ENCODE results near the gene LUM.

LUM gene, protein sequence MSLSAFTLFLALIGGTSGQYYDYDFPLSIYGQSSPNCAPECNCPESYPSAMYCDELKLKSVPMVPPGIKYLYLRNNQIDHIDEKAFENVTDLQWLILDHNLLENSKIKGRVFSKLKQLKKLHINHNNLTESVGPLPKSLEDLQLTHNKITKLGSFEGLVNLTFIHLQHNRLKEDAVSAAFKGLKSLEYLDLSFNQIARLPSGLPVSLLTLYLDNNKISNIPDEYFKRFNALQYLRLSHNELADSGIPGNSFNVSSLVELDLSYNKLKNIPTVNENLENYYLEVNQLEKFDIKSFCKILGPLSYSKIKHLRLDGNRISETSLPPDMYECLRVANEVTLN

DNA sequence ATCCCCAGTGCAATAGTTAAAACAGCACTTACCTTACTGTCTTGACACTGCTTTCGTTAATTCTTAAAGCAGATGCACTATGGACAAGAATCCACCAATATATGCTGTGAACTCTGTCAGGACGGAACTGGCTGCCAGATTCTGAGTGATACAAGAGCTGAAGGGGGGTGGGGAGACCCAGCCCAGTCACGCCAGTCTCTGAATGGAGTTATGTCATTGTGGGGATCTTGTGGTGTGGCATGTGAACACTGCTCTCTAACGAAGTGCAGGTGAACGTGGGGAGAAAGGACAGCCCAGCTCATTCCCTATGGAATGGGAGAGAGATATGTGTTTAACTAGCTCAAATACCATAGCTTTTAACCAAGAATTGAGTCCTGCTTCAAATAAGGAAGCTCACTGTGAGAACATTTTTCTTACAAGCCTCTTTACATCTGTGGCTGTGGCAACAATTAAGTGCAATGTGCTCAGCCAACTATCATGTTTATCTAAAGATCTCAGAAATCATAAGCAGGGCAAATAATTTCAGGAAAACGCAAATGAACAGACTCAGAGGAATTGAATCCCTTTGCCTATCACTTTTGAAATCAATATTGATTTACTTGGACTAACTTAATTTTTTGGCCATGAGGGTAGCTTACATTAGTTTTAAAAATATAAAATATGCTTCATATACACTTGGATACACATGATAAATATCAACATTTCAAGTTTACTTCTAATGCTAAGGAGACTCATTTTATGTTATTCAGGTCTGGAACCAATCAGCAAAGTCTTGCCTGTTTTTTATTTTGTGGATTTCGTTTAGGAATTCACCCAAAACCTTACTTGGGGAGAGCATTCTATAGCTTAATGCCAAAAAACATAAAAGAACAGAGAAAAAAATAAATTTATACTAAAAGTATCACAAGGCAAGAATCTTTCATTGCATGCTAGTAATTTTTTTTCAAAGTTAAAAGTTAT, at the start of gene LUM:
Gene LUM, minus strand, starts transcription at position 129 of the 960 bp plus-strand sequence. CDS start 2,515 bp downstream, outside the sequence.
- DNase-seq: no peak

DNA sequence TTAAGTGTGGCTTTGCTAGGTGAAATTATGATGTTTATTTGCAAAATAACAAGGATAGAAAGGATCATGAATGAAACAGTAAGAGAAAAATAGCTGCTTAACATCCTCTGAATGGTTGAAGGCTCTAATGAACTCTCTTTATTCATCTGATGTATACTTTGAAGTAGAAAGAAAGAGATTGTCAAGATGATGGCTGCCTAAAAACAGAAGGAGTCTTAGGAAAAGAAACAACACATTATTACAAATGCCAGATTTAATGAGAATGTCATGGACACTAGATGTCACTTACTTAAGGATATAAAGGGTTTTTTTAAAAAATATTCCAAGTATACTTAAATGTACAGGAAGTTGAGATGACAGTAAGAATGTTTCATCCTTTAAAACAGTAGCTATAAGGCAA, 49.7 kb upstream of the LUM start:
- DNase-seq: no peak

GRCh38 chr12:91155990-91156389, 44.7 kb upstream of the LUM start:
- no peak for DNase-seq

DNA sequence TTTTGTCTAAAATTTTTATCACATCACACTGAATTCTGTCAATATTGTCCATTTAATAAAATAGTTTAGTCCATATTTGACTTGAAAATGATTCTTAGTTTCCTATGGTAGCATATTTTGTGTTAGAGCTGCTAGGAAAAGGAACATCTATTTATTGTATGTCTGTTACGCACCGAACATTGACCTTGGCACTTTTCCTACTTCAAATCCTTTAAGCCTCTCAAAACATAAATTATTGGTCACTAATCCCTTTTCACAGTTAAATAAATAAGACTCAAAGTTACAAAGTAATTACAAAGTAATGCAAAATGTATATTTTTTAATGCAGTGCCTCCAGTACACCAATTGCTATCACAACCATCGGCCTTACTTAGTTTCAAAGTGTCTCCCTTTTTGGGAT, 42.8 kb upstream of the LUM start:
- DNase-seq: no peak

DNA sequence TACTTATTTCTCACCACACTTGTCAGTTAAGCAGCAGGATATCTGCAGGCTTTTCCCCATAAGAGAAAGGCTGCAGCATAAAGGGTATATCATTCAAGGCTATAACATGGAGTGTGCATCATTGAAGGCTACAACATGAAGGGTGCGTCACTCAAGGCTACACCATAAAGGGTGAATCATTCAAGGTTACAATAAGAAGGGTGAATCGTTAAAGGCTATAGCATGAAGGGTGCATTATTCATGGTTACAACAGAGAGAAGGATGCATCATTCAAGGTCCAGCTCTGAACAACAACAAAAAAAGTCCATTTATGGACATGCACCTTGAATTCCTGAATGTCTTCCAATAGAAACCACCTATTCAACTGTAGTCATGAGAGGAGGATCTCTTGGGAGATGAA, 32.8 kb upstream of the LUM start:
- no peak for DNase-seq

DNA sequence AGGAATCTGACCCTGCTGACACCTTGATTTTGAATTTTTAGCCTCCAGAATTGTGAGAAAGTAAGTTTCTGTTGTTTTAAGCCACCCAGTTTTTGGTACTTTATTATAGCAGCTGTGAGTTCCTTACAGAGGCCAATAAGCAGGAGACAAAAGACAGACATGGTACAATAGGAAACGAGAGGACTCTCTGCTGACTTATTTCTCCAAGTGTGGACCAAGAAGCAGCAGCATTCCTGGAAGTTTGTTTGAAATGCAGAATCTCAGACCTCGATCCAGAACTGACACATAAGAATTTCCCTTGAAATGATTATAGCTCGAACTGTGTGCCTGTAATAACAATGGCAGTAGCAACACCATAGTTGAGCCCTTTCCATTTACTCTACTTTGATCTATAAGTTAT, 31.9 kb upstream of the LUM start:
- DNase-seq: no peak

GRCh38 chr12:91142221-91142631, 30.9 kb upstream of the LUM start:
- no peak for DNase-seq

DNA sequence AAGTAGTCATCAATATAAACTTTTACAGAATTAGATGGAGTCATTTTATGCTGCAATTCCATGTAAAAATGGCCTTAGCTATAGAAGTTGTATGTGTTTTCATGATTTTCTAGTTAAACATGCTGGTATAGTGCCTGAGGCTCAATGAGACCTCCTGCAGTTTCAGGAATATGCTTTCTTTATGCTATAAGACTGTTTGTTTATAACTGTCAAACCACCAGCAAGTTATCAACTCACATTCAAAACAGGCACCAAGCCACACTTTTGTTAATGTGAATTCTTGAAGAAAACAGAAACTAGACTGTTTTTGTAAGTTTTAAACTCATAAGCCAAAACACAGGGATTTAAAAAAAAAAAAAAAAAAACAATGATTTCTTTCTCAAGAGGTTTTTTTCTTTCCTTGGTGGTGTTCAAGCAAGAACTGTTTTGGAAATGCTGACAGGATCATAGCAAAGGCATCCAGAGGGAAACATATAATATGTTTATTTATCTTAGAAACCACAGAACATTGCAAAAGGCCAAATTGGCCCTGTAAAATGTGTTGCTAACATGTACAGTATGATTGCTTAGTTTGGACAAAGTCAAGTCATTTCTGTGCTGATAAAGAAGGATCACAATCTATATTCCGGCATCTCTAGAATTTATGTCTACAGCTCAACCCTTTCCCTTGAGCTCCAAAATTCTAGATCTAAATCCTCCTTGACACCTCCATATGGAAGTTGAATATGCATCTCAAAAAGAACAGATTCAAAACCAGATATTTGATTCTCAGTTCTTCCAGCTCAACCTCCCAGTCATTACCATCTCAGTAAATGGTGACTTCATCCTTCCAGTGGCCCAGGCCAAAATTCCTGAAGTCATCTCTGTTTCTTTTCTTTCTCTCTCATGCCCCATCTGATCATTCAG, 29.0 kb upstream of the LUM start:
- no peak for DNase-seq

DNA sequence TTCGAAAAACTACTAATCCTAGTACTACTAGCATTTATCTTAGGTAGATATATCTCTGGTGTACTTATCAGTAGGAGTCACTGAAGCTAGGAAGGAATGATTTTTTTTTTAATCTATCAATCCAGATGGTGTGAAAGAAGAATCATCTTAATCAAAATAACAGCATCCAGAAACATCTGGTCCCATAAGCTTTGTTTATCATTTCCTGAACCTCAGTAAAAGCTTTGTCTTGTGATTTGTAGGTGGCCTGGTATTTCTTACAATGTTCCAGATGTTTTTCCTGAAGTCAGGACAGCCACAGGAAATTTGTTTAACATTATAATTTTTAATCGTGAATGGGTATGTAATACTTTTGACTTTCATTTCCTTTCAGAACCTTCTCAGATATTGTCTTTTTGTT, 28.0 kb upstream of the LUM start:
- no peak for DNase-seq

DNA sequence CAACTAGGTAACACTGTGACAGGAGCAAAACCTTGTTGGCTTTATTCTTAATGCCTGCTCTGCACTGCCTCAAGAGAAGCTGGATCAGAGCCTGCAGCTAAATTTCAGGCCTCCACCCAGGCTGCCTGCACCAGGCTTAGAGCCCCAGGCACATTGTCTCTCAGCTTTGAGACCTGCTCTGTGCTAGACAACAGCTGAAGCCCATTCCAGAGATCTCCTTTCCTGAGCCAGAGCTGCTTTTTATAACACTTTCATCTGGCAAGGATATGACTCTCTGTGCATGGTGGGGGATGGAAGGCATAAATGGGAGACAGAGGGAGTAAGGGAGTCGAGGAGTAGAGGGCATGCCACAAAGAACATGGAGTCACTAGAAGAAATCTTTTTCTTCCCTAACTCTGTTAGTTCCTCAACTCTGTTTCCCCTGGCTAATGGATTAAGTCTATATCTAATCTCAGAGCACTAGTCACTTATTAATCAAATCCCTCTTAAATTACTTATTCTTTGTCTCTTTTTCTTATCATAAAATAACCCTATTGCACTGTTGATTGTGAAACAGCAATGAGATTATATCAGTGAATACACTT, 27.1 kb upstream of the LUM start:
- no peak for DNase-seq

- no peak for DNase-seq
These were observed 22.6 kb upstream of the LUM start for GRCh38 chr12:91133871-91134270.

DNA sequence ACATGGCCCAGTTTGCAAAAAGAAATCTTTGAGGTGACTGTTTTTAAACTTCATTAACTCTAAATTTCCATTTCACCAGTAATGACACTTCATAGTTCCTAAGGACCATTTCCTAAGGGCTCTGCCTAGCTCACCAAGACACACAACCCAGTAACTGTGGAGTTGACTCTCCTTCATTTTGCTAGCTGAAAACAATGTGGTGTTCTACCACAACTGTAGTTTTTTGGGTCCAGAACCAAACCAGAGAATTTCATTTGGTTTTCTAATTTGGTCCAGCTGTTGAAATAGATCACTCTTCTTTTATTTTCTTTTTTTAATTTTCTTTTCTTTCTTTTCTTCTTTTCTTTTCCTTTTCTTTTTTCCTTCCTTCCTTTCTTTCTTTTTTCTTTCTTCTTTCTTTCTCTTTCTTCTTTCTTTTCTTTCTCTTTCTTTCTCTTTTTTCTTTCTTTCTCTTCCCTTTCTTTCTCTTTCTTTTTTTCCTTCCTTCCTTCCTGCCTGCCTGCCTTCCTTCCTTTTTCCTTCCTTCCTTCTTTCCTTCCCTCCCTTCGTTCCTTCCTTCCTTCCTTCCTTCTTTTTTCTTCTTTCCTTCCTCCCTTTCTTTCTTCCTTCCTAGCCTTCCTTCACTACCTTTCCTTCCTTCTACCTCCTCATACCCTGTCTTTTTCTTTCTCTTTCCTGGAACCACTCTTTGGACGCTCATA, 18.5 kb upstream of the LUM start:
- DNase-seq: no peak

GRCh38 chr12:91127751-91128150, 16.5 kb upstream of the LUM start:
- no peak for DNase-seq

DNA sequence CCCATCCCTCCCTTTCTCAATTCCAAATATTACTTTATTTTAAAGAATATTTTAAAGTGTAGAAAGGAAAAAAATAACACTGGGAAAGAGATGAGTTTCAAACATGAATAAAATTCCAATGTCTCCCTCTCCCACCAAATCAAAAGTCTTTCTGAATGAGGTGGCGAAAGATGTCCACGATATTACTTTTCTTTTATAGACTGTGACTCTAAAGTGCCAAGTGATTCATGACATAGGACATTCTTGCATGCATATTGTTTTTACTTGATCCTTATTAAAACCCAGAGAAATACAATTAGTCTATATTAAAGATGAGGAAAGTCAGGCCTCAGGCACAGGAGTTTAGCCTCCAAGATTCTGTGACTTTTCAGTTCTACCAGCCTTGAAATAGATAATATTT, 16.0 kb upstream of the LUM start:
- DNase-seq: no peak

GRCh38 chr12:91126516-91126915, 15.2 kb upstream of the LUM start:
- DNase-seq: no peak

DNA sequence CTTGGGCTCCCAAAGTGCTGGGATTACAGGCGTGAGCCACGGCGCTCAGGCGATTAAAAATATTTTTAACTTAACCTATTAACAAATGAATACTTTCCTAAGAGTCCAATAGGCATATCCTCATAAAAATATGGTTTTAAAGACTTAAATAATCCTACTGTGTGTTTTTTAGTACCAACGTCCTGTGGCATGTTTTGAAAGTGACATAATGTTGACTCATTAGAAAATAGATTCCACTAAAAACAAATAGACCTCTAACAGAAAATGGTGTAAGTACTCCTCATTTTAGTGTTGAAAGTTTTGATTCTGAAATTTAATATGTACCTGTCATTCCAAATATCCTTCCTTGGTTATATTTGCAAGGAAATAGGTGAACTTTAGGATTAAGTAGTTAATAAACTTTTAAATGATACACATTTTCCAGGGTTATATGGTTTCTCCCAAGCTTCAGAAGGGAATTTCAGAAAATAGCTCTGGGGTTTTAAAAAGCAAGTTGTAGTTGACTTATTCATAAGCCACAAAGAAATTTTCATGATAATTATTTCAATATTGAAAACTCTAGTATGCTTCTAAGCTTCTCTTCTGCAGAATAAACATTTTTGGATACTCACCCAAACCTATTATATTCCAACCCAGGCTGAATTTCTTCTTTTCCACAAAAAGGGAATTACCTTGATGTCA, 12.1 kb upstream of the LUM start:
- no peak for DNase-seq

- DNase-seq: no peak
These were observed 9.5 kb upstream of the LUM start for GRCh38 chr12:91120781-91121180.

DNA sequence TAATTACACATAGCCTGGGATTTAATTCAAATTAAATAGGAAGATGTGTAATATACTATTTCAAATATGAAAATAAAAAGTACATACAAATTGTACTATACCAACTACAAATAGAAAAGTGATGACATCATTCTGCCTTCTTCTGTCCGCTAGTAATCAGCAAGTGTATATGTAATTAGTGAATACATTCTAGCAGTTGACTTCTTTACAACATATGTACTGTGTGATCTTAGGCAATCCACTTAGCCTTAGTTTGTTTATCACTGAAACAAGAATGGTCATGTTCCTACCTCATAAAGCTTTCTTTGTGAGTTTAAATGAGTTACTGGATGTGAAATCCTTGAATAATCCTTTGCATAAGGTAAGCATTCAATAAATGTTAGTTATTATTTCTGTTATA, 7.8 kb upstream of the LUM start:
- no peak for DNase-seq

- DNase-seq: no peak
These were observed 2.3 kb upstream of the LUM start for GRCh38 chr12:91113621-91114020.

GRCh38 chr12:91110311-91110924, 876 bp downstream of the LUM start:
- DNase-seq: no peak

Data from hematopoietic multipotent progenitor cell treated with erythropoietin and hydrocortisone succinate and interleukin-3 and kit ligand, for 8 days (in vitro differentiated cells).